A549 treated with CpdA at 1 μM for 4 hours (cell line): ENCODE results near the gene ZNF669. TPM values are rescaled to one million over a fixed set of nuclear protein-coding genes. Genes with fewer than 3 reads are reported as not detected.

ENCODE experiments used
- total RNA-seq: library from RNA; stranded (reverse); fragments of 200-300 nt; extraction: Qiagen RNA extraction; gene quantifications from 5 replicates; pipeline ENCODE4 v1.2.3, GENCODE V29; 2022; ENCODE audit warnings: low read depth

The ZNF669 gene
- total RNA-seq: 3.2 to 4.2 TPM (median 3.9 TPM) in 5 replicates

DNA sequence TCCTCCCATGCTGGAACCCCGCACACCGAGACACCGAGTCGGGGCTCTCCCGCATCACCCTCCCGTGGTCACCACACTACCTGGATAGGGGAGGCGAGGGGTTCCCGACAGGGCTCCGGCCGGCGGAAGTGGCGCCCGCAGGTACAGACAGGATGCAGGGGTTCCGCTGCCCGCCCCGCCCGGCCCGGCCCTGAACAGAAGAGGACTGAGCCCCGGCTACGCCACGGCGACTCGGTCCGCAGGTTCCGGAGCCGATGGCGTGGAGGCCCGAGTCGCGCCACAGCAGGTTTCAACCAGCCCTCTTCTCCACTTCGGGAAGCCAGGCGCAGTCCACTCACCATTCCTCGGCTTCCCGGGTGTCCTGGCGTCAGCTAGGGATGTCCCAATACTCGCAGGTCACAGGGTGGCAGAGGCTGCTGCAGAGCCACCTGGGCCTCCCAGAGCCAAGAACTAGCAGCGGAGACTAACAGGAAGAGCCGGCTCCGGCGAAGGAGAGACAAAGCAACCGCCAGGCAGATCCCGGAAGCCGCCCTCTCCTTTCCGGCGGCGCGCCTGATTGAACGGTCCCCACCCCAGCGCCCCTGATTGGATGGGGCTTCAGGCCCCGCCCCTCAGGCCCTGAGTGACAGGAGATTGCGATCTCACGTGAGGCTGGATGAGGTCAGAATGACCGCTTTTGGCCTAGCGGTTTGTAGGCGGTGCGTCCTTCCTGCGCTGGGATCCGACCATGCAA, at the start of gene ZNF669:
TSS of gene ZNF669 (minus strand) at position 498 of the 733 bp plus-strand sequence. CDS start at position 341, 157 bp downstream.

DNA sequence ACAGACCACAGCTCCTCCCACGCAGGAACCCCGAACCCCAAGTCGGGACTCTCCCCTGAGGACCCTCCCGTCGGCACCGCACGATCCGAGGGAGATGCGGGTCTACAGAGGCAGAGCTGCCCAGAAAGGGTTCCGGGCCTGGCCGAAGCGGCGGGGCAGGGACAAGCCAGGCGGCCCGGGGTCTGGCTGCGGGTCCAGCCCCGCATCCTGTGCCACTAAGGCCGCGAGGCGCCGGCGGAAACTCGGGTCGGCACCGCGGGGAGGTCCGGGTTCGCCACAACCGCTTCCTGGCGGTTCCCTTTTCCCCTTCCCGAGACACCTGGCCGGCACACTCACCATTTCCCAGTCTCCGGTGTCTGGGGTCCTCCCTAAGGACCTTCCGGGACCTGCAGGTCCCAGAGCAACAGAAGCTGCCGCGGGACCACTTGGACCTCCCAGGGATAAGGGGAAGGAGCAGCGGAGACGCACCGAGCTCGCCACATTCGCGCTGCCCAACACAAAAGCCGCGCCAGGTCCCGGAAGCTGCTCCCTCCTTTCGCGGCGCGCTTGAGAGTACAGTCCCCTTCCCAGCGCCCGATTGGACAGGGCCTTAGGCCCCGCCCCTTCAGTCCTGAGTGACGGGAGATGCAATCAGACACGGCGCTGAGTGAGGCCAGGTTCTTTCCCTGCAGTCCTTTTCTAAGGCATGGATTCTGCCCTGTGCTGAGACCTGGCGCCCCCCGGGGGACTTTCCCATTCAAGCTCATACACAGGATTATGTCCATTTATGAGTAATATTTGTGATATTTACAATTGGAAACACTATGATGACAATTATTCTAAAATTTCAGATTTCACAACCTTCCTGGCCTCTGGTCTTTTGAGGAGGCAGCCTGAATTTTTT, 25.7 kb downstream of the ZNF669 start, which contains the start of gene ZNF670:
TSS of gene ZNF670 (minus strand) at position 554 of the 883 bp plus-strand sequence. CDS start at position 339, 215 bp downstream.

Other genes starting within 250 kb of the ZNF669 start
- gene AHCTF1, start 172.4 kb downstream of the ZNF669 start, total RNA-seq: 21.1 to 37.7 TPM (median 28.0 TPM) in 5 replicates
- gene ZNF695, start 96.3 kb downstream of the ZNF669 start, total RNA-seq: 1.8 to 2.7 TPM (median 2.6 TPM) in 5 replicates
- 3.4 to 5.7 TPM (median 3.7 TPM) in 5 replicates for gene ZNF670, start 25.5 kb downstream of the ZNF669 start, total RNA-seq
- 4.0 to 5.2 TPM (median 4.8 TPM) in 5 replicates for gene ZNF124, start 67.7 kb upstream of the ZNF669 start, total RNA-seq
- not detected in 5 replicates for gene VN1R5, start 151.7 kb upstream of the ZNF669 start, total RNA-seq
- gene ZNF496, start 227.5 kb upstream of the ZNF669 start, total RNA-seq: 15.1 to 18.4 TPM (median 16.2 TPM) in 5 replicates